K562 (cell line): Measurements from ENCODE around the gene ARHGAP11B.
"Not testable (repeated sequence)": the region's sequence is repeated elsewhere in the genome, so short reads cannot be mapped to it uniquely, and the experiment has no call there.

Experiments used
- ATAC-seq: fragments of 200-7000 bp; cut with Tn5 transposase; 3 replicates; pipeline ENCODE4 v1.9.1; 2020; ENCODE audit warnings: moderate library complexity
- BruUV-seq: library from RNA; stranded (reverse); fragments of 400-500 nt; replicated peaks from 2 replicates; lab custom pipeline; 2021; lab: Mats Ljungman, UMichigan
- CTCF ChIA-PET: fragments of 300-600 bp; formaldehyde crosslinking; extraction: SDS; loops from one replicate; lab custom pipeline; 2021; ENCODE audit warnings: low intra/inter-chr PET ratio; lab: Yijun Ruan, JAX
- POLR2A ChIA-PET: fragments of 300-600, 350-650 bp; sonication (Branson Sonifier 250); formaldehyde crosslinking; extraction: SDS; loops from one replicate; lab custom pipeline; 2021; ENCODE audit warnings: antibody characterized with exemption, inconsistent platforms; lab: Yijun Ruan, JAX
- DNase-seq, 4 experiments: peaks; one replicate each; pipeline versions ENCODE4 v3.0.0 to v3.0.0-alpha.2; 2011 to 2018; ENCODE audit warnings: low spot score in 3 of 4, mixed read lengths in 3 of 4; ENCODE audit errors: extremely low read depth in 1 of 4
- FAIRE-seq: peaks from 2 replicates; lab custom pipeline; 2011; peaks lifted over from hg19 to GRCh38; lab: Jason Lieb, UNC
- H2AFZ ChIP-seq: 2 replicates; pipeline ENCODE4 v1.6.0; 2011; ENCODE audit warnings: low read depth, low read length, control low read depth, inconsistent platforms
- H3K27ac ChIP-seq: fragments of 200-600 bp; 3 replicates; pipeline ENCODE4 v1.8.0; 2011; ENCODE audit warnings: low read depth, mild to moderate bottlenecking, control low read depth, inconsistent platforms, low read length, moderate library complexity, mixed read lengths; ENCODE audit errors: extremely low read depth
- H3K27me3 ChIP-seq, 2 experiments: fragments of 300-600 bp in 1 of 2; 2 replicates in 1 of 2; 3 replicates in 1 of 2; pipeline versions ENCODE4 v1.6.0 to v1.8.0; 2011; ENCODE audit warnings: inconsistent platforms in 2 of 2, low read length in 2 of 2, mild to moderate bottlenecking in 1 of 2, mixed read lengths in 1 of 2, moderate library complexity in 1 of 2; ENCODE audit not compliant: control insufficient read depth in 2 of 2, insufficient read depth in 2 of 2
- H3K36me3 ChIP-seq: fragments of 300-600 bp; 3 replicates; pipeline ENCODE4 v1.8.0; 2011; ENCODE audit warnings: mild to moderate bottlenecking, low read length, inconsistent platforms; ENCODE audit not compliant: control insufficient read depth, insufficient read depth
- H3K4me1 ChIP-seq, 2 experiments: fragments of 200-600 bp in 1 of 2; replicated peaks in 1 of 2; 2 replicates in 1 of 2; 3 replicates in 1 of 2; pipeline versions ENCODE4 v1.5.1 to v1.8.0; 2011; ENCODE audit warnings: inconsistent platforms in 2 of 2, low read length in 2 of 2, mild to moderate bottlenecking in 1 of 2, mixed read lengths in 1 of 2, moderate library complexity in 1 of 2; ENCODE audit not compliant: control insufficient read depth in 2 of 2, insufficient read depth in 2 of 2
- H3K4me2 ChIP-seq: 2 replicates; pipeline ENCODE4 v1.6.1; 2011; ENCODE audit warnings: low read length, control low read depth, inconsistent platforms, mixed read lengths; ENCODE audit not compliant: insufficient read depth
- H3K4me3 ChIP-seq: fragments of 200-600 bp; sonication (generic), shearing (Covaris generic); 2 replicates; pipeline ENCODE4 v1.5.1; 2016; ENCODE audit warnings: control low read depth, inconsistent platforms
- H3K79me2 ChIP-seq: fragments of 200-600 bp; 3 replicates; pipeline ENCODE4 v1.8.0; 2011; ENCODE audit warnings: low read length, inconsistent platforms; ENCODE audit not compliant: control insufficient read depth, insufficient read depth
- H3K9ac ChIP-seq, 2 experiments: 2 replicates each; pipeline versions ENCODE4 v1.6.0 to v1.6.1; 2011; ENCODE audit warnings: low read depth in 2 of 2, low read length in 2 of 2, control low read depth in 1 of 2, inconsistent platforms in 1 of 2, mild to moderate bottlenecking in 1 of 2, mixed read lengths in 1 of 2; ENCODE audit not compliant: insufficient read depth in 1 of 2
- H3K9me1 ChIP-seq: one replicate; pipeline ENCODE4 v1.6.0; 2011; ENCODE audit warnings: inconsistent platforms, mild to moderate bottlenecking, low read length, moderate library complexity; ENCODE audit not compliant: control insufficient read depth, insufficient read depth
- H3K9me3 ChIP-seq: replicated peaks from 2 replicates; pipeline ENCODE4 v1.5.1; 2011; ENCODE audit warnings: low read depth, low read length, inconsistent platforms; ENCODE audit not compliant: control insufficient read depth, insufficient read depth
- H4K20me1 ChIP-seq: replicated peaks from 2 replicates; pipeline ENCODE4 v1.6.1; 2011; ENCODE audit warnings: low read length, inconsistent platforms, mixed read lengths; ENCODE audit not compliant: control insufficient read depth, insufficient read depth
- WGBS: fragments of 100-300 bp; shearing (Covaris generic); methylation state at CpG from one replicate; pipeline ENCODE4 v1.1.6; 2016; ENCODE audit warnings: low coverage, mixed read lengths; ENCODE audit not compliant: insufficient coverage; ENCODE audit errors: missing lambda C conversion rate; 5-methylcytosine and 5-hydroxymethylcytosine counted together
- in situ Hi-C: fragments of 300-500 bp; cut with MboI; formaldehyde crosslinking; loops from 4 replicates; pipeline ENCODE4 v1.15.0; 2018; ENCODE audit warnings: inconsistent platforms, mixed read lengths
- intact Hi-C: fragments of 100-400 bp; cut with micrococcal nuclease; formaldehyde crosslinking; loops from 2 replicates; pipeline ENCODE4 v1.14.2; 2022

The ARHGAP11B gene

DNA sequence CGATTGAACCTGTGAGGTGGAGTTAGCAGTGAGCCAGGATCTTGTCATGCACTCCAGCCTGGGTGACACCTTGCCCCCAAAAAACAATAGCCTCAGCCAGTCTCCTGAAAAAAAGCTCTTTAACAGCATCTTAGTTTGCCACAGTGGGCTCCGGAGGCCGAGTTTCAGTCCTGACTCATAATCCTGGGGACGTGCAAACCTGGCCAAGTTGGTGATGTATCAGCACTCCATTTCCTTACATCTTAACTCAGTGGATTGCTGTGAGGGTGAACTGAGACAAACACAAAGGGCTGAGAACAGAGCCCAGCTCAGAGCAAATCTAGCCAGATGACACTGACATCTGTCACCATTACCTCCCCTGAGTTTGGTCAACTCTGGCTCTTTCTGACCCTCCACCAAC lies 50.0 kb downstream of the ARHGAP11B start:
- ATAC-seq, H2AFZ ChIP-seq, H3K4me1 ChIP-seq, H3K9me3 ChIP-seq, POLR2A ChIA-PET, BruUV-seq, H3K4me3 ChIP-seq, H3K27ac ChIP-seq, H4K20me1 ChIP-seq, H3K4me2 ChIP-seq, H3K27me3 ChIP-seq, in situ Hi-C loops, DNase-seq, FAIRE-seq, H3K9me1 ChIP-seq, H3K79me2 ChIP-seq, H3K9ac ChIP-seq, intact Hi-C loops, CTCF ChIA-PET: not testable (repeated sequence)
- WGBS: 100% methylated on average over 3 of the region's 4 CpGs
- peaks cover 59% of the 10 kb centered on the region for H3K36me3 ChIP-seq

DNA sequence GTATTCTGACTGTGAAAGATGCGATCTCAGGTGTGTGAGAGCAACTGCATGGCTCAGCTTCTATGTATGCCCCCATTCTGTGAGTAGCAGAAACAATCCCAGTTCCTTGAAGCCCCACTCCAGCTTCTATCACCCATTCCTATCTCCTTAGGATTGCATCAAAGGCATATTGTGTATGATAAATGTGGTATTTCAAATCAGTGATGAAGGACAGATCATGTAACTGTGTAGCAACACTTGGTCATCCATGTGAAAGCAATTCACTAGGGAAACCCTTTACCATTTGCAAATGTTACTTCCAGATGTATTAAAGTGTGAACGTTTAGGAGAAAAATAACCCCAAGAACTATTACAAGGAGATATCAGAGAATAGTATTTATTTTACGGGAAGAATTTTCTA lies 55.1 kb downstream of the ARHGAP11B start:
- H3K4me1 ChIP-seq, in situ Hi-C loops, H4K20me1 ChIP-seq, H3K27ac ChIP-seq, H2AFZ ChIP-seq, H3K4me2 ChIP-seq, H3K4me3 ChIP-seq, H3K9me3 ChIP-seq, CTCF ChIA-PET, intact Hi-C loops, FAIRE-seq, H3K9me1 ChIP-seq, ATAC-seq, H3K9ac ChIP-seq, H3K27me3 ChIP-seq, BruUV-seq, H3K79me2 ChIP-seq, DNase-seq, POLR2A ChIA-PET: not testable (repeated sequence)
- H3K36me3 ChIP-seq: peaks cover 28% of the 10 kb centered on the region; the same call in 2 of the 3 replicates
- WGBS: 83% methylated on average over 1 of the region's 3 CpGs

DNA sequence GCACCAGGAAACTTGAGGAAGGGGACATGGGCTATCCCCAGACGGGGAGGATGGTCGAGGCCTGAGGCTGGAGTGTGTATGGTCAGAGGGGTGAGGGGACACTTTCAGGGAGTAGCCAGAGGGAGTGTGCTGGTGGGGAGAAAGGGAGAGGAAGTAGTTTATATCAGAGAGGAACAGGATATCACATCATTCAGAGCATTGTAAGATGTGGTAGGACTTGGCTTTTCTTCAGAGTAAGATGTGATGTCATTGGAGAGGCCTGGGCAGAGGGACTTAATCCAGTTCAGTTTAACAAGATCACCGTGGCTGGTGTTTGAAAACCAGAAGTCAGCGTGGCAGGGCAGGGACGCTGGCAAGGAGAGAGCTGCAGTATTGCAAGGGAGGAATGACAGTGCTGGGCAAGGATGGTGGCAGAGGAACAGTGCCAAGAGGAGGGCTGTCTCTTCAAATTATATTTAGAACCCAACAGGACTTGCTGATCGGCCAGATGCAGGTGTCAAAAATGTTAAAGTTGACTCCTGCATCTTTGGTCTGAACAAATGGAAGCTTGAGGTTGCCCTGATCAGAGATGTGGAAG lies 59.9 kb downstream of the ARHGAP11B start:
- H3K4me1 ChIP-seq, H3K9ac ChIP-seq, H3K79me2 ChIP-seq, DNase-seq, H3K9me3 ChIP-seq, H2AFZ ChIP-seq, ATAC-seq, H3K4me3 ChIP-seq, CTCF ChIA-PET, intact Hi-C loops, POLR2A ChIA-PET, H4K20me1 ChIP-seq, H3K27me3 ChIP-seq, H3K4me2 ChIP-seq, H3K9me1 ChIP-seq, BruUV-seq, H3K27ac ChIP-seq, FAIRE-seq: not testable (repeated sequence)
- peaks cover 15% of the 10 kb centered on the region; the same call in 2 of the 3 replicates for H3K36me3 ChIP-seq
- in situ Hi-C loops: loop anchor here (5.0 kb wide), 1 partner anchor 1032 kb away; no protein-coding TSS in a partner anchor
- 93% methylated on average over 6 of the region's 6 CpGs for WGBS

DNA sequence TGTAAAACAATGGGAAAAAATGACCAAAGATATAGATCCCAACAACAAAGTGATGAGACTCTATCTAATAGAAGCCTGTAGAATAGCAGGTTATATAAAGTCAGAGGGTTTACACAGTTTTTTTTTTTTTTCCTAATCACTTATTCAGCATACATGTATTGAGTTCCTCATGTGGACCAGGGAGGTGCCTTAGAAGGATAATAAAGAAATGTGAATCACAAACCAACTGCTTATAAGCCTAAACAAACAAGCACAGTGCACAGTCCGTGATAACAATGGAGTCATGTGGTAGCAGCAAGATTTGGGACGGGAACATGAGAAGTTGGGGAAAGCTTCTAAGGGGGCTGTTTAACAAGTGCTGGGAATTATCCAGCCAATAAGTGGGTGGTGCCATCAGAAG lies 60.7 kb downstream of the ARHGAP11B start:
- intact Hi-C loops, CTCF ChIA-PET, H3K4me3 ChIP-seq, H3K9me1 ChIP-seq, H3K27ac ChIP-seq, H3K27me3 ChIP-seq, FAIRE-seq, BruUV-seq, DNase-seq, ATAC-seq, H2AFZ ChIP-seq, H3K4me1 ChIP-seq, POLR2A ChIA-PET, H3K9ac ChIP-seq, H4K20me1 ChIP-seq, H3K79me2 ChIP-seq, H3K9me3 ChIP-seq, H3K4me2 ChIP-seq: not testable (repeated sequence)
- peaks cover 15% of the 10 kb centered on the region; the same call in 2 of the 3 replicates for H3K36me3 ChIP-seq
- WGBS: 50% methylated on average over 2 of the region's 2 CpGs
- in situ Hi-C loops: loop anchor here (5.0 kb wide), 1 partner anchor 1031 kb away; no protein-coding TSS in a partner anchor
